ENCODE data around the gene SLC4A4. TPM values are rescaled to one million over a fixed set of nuclear protein-coding genes. Genes with fewer than 3 reads are reported as not detected.

Gene SLC4A4
- total and polyA plus RNA-seq, 4 donors: 3.0 to 36.7 (median 8.2) TPM

- Histone ChIP-seq H3K4me3 (ENCODE audit: low read depth in 1 of 3, low read length in 3 of 3) (no peak overlapping the region), H3K36me3 (ENCODE audit: control insufficient read depth in 4 of 4, insufficient read depth in 3 of 4, low read depth in 1 of 4, low read length in 3 of 4) (no peaks in the 10 kb centered on the region), H3K9me3 (ENCODE audit: control insufficient read depth in 4 of 4, low read length in 3 of 4) (no peaks in the 10 kb centered on the region), H3K27me3 (ENCODE audit: control insufficient read depth in 4 of 4, insufficient read depth in 4 of 4, low read length in 3 of 4) (no peaks in the 10 kb centered on the region), H3K4me1 (ENCODE audit: control insufficient read depth in 4 of 4, insufficient read depth in 4 of 4, low read length in 3 of 4) (no peaks in the 10 kb centered on the region), H3K9ac (ENCODE audit: low read depth in 1 of 2, low read length in 2 of 2) (no peak overlapping the region), H3K27ac (ENCODE audit: low read depth in 1 of 2, low read length in 2 of 2) (no peak overlapping the region)
- TF ChIP-seq ATF3 (IDR thresholded peaks at IDR 0.05) (no peak), NR2F2 (IDR thresholded peaks at IDR 0.05) (no peak)
- 88% methylated on average over 1 of the region's 1 CpG for WGBS
- no peak for DNase-seq (ENCODE audit: low spot score)
Measured at GRCh38 chr4:71520850-71521249, 182.0 kb downstream of the SLC4A4 start.

GRCh38 chr4:71524756-71525155, 185.9 kb downstream of the SLC4A4 start:
- TF ChIP-seq HNF4G (IDR thresholded peaks at IDR 0.05): no peak
- no peak for TF ChIP-seq EGR1 (IDR thresholded peaks at IDR 0.05; ENCODE audit: low read depth in 2 of 2)
- no peak for TF ChIP-seq SP1 (IDR thresholded peaks at IDR 0.05)
- TF ChIP-seq YY1 (IDR thresholded peaks at IDR 0.05): no peak
- TF ChIP-seq REST (IDR thresholded peaks at IDR 0.05): no peak
- TF ChIP-seq NR2F2 (IDR thresholded peaks at IDR 0.05): no peak
- TF ChIP-seq FOXA2 (IDR thresholded peaks at IDR 0.05): no peak
- TF ChIP-seq GABPA (IDR thresholded peaks at IDR 0.05 in 1 of 2, conservative IDR thresholded peaks at IDR 0.05 in 1 of 2): no peak
- TF ChIP-seq MAX (IDR thresholded peaks at IDR 0.05): no peak
- DNase-seq (ENCODE audit: low spot score): no peak
- H3K9ac ChIP-seq (ENCODE audit: low read depth in 1 of 2, low read length in 2 of 2): no peak overlapping the region
- H3K36me3 ChIP-seq (ENCODE audit: control insufficient read depth in 4 of 4, insufficient read depth in 3 of 4, low read depth in 1 of 4, low read length in 3 of 4): no peaks in the 10 kb centered on the region
- H3K27ac ChIP-seq (ENCODE audit: low read depth in 1 of 2, low read length in 2 of 2): no peak overlapping the region
- no peaks in the 10 kb centered on the region for H3K27me3 ChIP-seq (ENCODE audit: control insufficient read depth in 4 of 4, insufficient read depth in 4 of 4, low read length in 3 of 4)
- no peaks in the 10 kb centered on the region for H3K9me3 ChIP-seq (ENCODE audit: control insufficient read depth in 4 of 4, low read length in 3 of 4)
- H3K4me3 ChIP-seq (ENCODE audit: low read depth in 1 of 3, low read length in 3 of 3): no peak overlapping the region
- WGBS: 72% methylated on average over 1 of the region's 1 CpG
- H3K4me1 ChIP-seq (ENCODE audit: control insufficient read depth in 4 of 4, insufficient read depth in 4 of 4, low read length in 3 of 4): peaks cover 0 to 2% (median 0%) of the 10 kb centered on the region in 4 donors

- no peak for DNase-seq (ENCODE audit: low spot score)
Measured at GRCh38 chr4:71526637-71527406, 188.0 kb downstream of the SLC4A4 start.

More at GRCh38 chr4:71526637-71527406, 188.0 kb downstream of the SLC4A4 start:
- Histone ChIP-seq H3K9ac (ENCODE audit: low read depth in 1 of 2, low read length in 2 of 2) (no peak overlapping the region), H3K4me1 (ENCODE audit: control insufficient read depth in 4 of 4, insufficient read depth in 4 of 4, low read length in 3 of 4) (peaks cover 0 to 2% (median 0%) of the 10 kb centered on the region in 4 donors), H3K27ac (ENCODE audit: low read depth in 1 of 2, low read length in 2 of 2) (no peak overlapping the region), H3K27me3 (ENCODE audit: control insufficient read depth in 4 of 4, insufficient read depth in 4 of 4, low read length in 3 of 4) (no peaks in the 10 kb centered on the region), H3K36me3 (ENCODE audit: control insufficient read depth in 4 of 4, insufficient read depth in 3 of 4, low read depth in 1 of 4, low read length in 3 of 4) (no peaks in the 10 kb centered on the region), H3K4me3 (ENCODE audit: low read depth in 1 of 3, low read length in 3 of 3) (no peak overlapping the region), H3K9me3 (ENCODE audit: control insufficient read depth in 4 of 4, low read length in 3 of 4) (no peaks in the 10 kb centered on the region)
- 87% methylated on average over 4 of the region's 4 CpGs for WGBS
- no peak for TF ChIP-seq FOXA2 (IDR thresholded peaks at IDR 0.05)
- peak in 1 of 2 donors; percentile 5 for TF ChIP-seq RAD21 (IDR thresholded peaks at IDR 0.05)
- no peak for TF ChIP-seq FOXA1 (IDR thresholded peaks at IDR 0.05)
- TF ChIP-seq NR2F2 (IDR thresholded peaks at IDR 0.05): no peak
- TF ChIP-seq EGR1 (IDR thresholded peaks at IDR 0.05; ENCODE audit: low read depth in 2 of 2): no peak

Data from liver (tissue), 9 donors.